ENCODE results near the gene PAPLN.

GRCh38 chr14:73253323-73253610 lies 16.0 kb downstream of the PAPLN start:
- TF ChIP-seq EP300 (IDR thresholded peaks at IDR 0.05) (no peak), CTCF (IDR thresholded peaks at IDR 0.05) (no peak), POLR2A (IDR thresholded peaks at IDR 0.05) (no peak)
